ENCODE data around the gene MIB1. TPM values are rescaled to one million over a fixed set of nuclear protein-coding genes. Genes with fewer than 3 reads are reported as not detected.

The MIB1 gene
- total and polyA plus RNA-seq, 9 of the 15 experiments (the other 6 are each of a cell fraction or from before 2014, with no cell fraction given), result 7.2 to 43.8 (median 23.2) TPM

- TF ChIP-seq MGA (IDR thresholded peaks at IDR 0.05), result peak; percentile 69
- 0 out of 4 replicates have a peak, but pooled peaks of 1 of the 2 experiments have one; percentile 18 for TF ChIP-seq HDAC1 (IDR thresholded peaks at IDR 0.05)
- no peak for TF ChIP-seq TAF7 (tag; IDR thresholded peaks at IDR 0.05)
- TF ChIP-seq ZNF592 (IDR thresholded peaks at IDR 0.05), result peak; percentile 59
- TF ChIP-seq NFRKB (IDR thresholded peaks at IDR 0.05; ENCODE audit: low read depth), result peak; percentile 53; the same call in 1 of the 2 replicates
- TF ChIP-seq, protein P1, sequence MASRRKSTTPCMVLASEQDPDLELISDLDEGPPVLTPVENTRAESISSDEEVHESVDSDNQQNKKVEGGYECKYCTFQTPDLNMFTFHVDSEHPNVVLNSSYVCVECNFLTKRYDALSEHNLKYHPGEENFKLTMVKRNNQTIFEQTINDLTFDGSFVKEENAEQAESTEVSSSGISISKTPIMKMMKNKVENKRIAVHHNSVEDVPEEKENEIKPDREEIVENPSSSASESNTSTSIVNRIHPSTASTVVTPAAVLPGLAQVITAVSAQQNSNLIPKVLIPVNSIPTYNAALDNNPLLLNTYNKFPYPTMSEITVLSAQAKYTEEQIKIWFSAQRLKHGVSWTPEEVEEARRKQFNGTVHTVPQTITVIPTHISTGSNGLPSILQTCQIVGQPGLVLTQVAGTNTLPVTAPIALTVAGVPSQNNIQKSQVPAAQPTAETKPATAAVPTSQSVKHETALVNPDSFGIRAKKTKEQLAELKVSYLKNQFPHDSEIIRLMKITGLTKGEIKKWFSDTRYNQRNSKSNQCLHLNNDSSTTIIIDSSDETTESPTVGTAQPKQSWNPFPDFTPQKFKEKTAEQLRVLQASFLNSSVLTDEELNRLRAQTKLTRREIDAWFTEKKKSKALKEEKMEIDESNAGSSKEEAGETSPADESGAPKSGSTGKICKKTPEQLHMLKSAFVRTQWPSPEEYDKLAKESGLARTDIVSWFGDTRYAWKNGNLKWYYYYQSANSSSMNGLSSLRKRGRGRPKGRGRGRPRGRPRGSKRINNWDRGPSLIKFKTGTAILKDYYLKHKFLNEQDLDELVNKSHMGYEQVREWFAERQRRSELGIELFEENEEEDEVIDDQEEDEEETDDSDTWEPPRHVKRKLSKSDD (conservative IDR thresholded peaks at IDR 0.05; ENCODE audit: low read length), result no peak
- no peak for TF ChIP-seq SMARCB1 (IDR thresholded peaks at IDR 0.05; ENCODE audit: insufficient read length, low read depth)
- TF ChIP-seq ZBED1 (IDR thresholded peaks at IDR 0.05), result no peak
Observed at GRCh38 chr18:21739604-21740537, 721 bp upstream of the MIB1 start (continued).
